IPS DF 6.9 (cell line): Measurements from ENCODE around the gene DMAP1.

ENCODE experiments used
- DNase-seq: peaks from one replicate; pipeline ENCODE4 v3.0.0-alpha.2; 2013; ENCODE audit warnings: low read depth, low spot score
- H3K27ac ChIP-seq: one replicate; pipeline ENCODE4 v1.5.1; 2013; ENCODE audit warnings: low read length, control low read depth
- H3K27me3 ChIP-seq: 2 replicates; pipeline ENCODE4 v1.6.1; 2013; ENCODE audit warnings: mild to moderate bottlenecking, low read length; ENCODE audit not compliant: control insufficient read depth, insufficient read depth
- H3K36me3 ChIP-seq: 2 replicates; pipeline ENCODE4 v1.6.1; 2013; ENCODE audit warnings: low read length; ENCODE audit not compliant: control insufficient read depth, insufficient read depth
- H3K4me1 ChIP-seq: 2 replicates; pipeline ENCODE4 v1.6.1; 2013; ENCODE audit warnings: low read length; ENCODE audit not compliant: control insufficient read depth, insufficient read depth
- H3K4me3 ChIP-seq: 2 replicates; pipeline ENCODE4 v1.5.1; 2013; ENCODE audit warnings: mild to moderate bottlenecking, low read length
- H3K9me3 ChIP-seq: 2 replicates; pipeline ENCODE4 v1.6.1; 2013; ENCODE audit warnings: low read length, inconsistent platforms; ENCODE audit not compliant: control insufficient read depth, insufficient read depth
- WGBS: extraction: QIAGEN DNeasy Blood & Tissue Kit; methylation state at CpG from one replicate; pipeline ENCODE4 v1.1.7; 2013; ENCODE audit warnings: mixed read lengths, missing lambda C conversion rate; ENCODE audit not compliant: insufficient read length, insufficient coverage; 5-methylcytosine and 5-hydroxymethylcytosine counted together

DMAP1 gene

DNA sequence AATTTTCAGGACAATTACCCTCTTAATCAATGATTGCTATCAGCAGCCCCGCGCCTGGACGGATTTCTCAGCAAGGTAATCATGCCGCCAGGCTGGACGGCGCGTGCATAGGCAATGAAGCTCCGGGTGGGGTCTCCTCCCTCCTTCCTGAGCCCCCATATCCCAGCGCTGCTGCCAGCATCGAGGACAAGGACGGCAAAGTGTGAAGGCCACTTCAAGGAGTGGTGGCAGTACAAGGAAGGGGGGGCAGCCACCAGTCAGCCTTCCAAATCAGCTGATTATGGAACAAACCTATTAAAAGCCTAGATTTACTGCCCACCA is 51.1 kb downstream of the DMAP1 start:
- H3K36me3 ChIP-seq = no peaks in the 10 kb centered on the region
- no peaks in the 10 kb centered on the region for H3K9me3 ChIP-seq
- no peak overlapping the region for H3K27ac ChIP-seq
- no CpG with 5 or more reads among the region's 11 CpGs for WGBS
- H3K4me1 ChIP-seq = peaks cover 7% of the 10 kb centered on the region
- H3K4me3 ChIP-seq = no peak overlapping the region
- DNase-seq = no peak
- H3K27me3 ChIP-seq = no peaks in the 10 kb centered on the region

DNA sequence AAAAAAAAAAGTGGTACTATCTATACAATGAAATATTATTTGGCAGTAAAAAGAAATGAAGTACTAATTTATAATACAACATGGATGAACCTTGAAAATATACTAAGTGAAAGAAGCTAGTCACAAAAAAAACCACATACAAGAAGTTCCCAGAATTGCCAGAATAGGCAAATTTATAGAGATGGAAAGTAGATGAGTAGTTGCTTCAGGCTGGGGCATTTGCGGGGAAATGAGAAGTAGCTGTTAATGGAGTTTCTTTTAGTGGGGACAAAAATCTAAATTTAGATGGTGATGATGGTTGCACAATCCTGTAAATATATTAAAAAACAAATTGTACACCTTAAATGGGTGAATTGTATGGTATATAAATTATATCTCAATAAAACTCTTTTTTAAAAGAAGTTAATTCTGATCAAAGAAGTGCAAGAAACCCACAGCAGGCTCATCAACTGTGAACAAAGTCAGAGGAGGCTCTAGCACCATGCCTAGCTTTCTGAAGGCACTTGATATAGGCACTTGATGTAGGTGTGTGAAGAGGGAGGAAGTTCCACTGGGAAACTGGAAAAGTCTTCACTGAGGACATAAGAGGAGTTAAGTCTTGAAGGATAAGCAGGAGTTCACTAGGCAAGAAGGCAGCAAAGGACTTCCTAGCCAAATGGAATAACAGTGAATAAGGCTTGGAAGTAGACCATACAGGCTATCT is 52.5 kb downstream of the DMAP1 start:
- H3K27ac ChIP-seq = no peak overlapping the region
- peaks cover 7% of the 10 kb centered on the region for H3K4me1 ChIP-seq
- no peaks in the 10 kb centered on the region for H3K9me3 ChIP-seq
- H3K27me3 ChIP-seq = no peaks in the 10 kb centered on the region
- H3K4me3 ChIP-seq = no peak overlapping the region
- no CpG with 5 or more reads among the region's 1 CpG for WGBS
- H3K36me3 ChIP-seq = no peaks in the 10 kb centered on the region
- no peak for DNase-seq

DNA sequence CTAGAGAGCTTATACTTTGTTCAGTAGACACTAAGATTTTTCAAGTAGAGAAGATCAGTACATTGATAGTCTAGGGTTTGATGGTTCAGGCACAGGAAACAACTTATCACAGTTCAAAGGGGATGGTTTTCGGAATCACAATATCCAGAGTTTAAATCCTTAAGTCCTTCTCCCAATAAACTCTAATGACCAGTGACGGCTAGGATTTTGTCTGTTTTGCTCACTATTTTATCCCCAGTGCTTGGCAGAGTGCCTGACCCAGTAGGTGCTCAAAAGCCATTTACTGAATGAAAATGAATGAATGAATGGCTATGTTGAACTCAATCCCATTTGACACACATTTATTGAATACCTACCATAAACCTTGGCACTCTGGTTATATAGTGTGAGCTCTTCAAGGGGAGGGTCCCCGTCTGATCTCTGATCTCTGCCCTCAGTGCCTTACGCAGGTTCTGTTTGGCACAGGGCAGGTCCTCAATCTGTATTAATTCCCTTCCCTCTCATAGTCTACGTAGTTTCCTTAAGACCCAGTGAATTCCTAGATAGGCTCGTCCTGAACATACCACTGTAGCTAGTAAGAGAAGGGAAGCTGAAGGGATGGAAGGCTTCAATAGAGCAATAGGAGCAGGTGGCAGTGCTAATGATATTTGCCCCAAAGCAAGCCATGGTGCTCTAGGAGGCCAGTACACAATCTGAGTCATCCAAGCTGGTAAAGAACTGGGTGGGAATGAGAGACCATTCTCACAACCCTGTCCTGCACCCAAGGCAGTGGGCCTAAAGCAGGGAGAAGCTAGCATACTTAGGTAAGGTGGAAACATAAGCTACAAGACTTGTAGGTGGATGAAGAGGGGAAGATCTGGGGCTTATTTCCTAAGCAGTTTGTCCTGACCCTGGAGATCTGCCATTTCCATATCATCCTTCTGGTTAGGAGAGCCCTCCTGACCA is 53.4 kb downstream of the DMAP1 start:
- H3K4me3 ChIP-seq = no peak overlapping the region; the same call in 1 of the 2 replicates
- DNase-seq = no peak
- H3K27ac ChIP-seq = no peak overlapping the region
- H3K4me1 ChIP-seq = peaks cover 3% of the 10 kb centered on the region; the same call in 1 of the 2 replicates
- WGBS = no CpG with 5 or more reads among the region's 6 CpGs
- no peaks in the 10 kb centered on the region for H3K27me3 ChIP-seq
- H3K36me3 ChIP-seq = no peaks in the 10 kb centered on the region
- no peaks in the 10 kb centered on the region for H3K9me3 ChIP-seq

DNA sequence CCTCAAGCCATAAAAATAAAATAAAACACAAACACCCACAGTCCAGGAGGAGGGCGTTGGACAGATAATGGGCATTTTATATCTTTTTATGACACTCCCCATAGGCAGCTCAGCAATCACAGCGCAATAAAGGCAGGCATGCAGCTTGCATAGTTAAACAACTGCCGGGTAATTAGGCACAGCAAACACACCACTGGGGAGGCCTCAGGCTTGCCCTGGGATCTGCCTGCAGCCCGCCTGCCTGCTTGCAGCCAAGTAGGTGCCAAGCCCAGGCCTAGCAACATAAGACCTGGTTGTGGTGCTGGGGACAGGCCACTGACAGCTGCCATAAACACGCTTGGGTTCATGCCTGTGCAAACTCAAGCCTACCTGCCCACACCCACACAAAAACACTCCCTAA is 54.2 kb downstream of the DMAP1 start:
- H3K27ac ChIP-seq = no peak overlapping the region
- H3K4me3 ChIP-seq = no peak overlapping the region; the same call in 1 of the 2 replicates
- no peaks in the 10 kb centered on the region; the same call in 1 of the 2 replicates for H3K4me1 ChIP-seq
- no peaks in the 10 kb centered on the region for H3K27me3 ChIP-seq
- no peak for DNase-seq
- H3K36me3 ChIP-seq = no peaks in the 10 kb centered on the region
- H3K9me3 ChIP-seq = no peaks in the 10 kb centered on the region
- no CpG with 5 or more reads among the region's 5 CpGs for WGBS

DNA sequence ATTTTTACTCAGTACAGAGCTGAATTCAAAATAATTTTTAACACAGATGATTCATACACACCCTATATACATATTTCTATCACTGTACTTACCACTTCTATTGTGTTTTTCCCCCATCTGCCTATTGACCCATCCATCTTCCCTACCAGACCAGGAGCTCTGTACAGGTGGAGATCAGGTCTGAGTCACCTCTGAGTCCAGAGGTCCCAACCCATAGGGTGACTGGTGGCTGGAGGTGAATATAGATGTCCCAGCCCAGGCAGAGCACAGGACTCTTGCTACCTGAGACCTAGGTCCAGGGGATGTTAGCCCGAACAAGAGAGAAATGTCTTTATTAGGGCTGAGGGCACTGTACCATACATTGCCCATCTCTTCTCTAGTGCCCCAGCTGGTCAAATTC is 54.8 kb downstream of the DMAP1 start:
- no CpG with 5 or more reads among the region's 1 CpG for WGBS

More for the DNA sequence above, 54.8 kb downstream of the DMAP1 start:
- H3K9me3 ChIP-seq = no peaks in the 10 kb centered on the region
- no peak for DNase-seq
- H3K27me3 ChIP-seq = no peaks in the 10 kb centered on the region
- no peaks in the 10 kb centered on the region for H3K4me1 ChIP-seq
- H3K27ac ChIP-seq = no peak overlapping the region
- H3K36me3 ChIP-seq = no peaks in the 10 kb centered on the region
- no peak overlapping the region for H3K4me3 ChIP-seq
